Neural progenitor cell (in vitro differentiated cells): ENCODE data around the gene JADE2.

Experiments
- EZH2phosphoT487 ChIP-seq: fragments of 200-600 bp; sonication (generic); IDR thresholded peaks from 2 replicates; pipeline ENCODE4 v1.6.1; 2017; ENCODE audit warnings: antibody characterized with exemption
- TF ChIP-seq, protein P1 (sequence below): fragments of 200-600 bp; sonication (generic); IDR thresholded peaks from 2 replicates; pipeline ENCODE4 v1.5.1; 2017; ENCODE audit warnings: antibody characterized with exemption, mild to moderate bottlenecking

DNA sequence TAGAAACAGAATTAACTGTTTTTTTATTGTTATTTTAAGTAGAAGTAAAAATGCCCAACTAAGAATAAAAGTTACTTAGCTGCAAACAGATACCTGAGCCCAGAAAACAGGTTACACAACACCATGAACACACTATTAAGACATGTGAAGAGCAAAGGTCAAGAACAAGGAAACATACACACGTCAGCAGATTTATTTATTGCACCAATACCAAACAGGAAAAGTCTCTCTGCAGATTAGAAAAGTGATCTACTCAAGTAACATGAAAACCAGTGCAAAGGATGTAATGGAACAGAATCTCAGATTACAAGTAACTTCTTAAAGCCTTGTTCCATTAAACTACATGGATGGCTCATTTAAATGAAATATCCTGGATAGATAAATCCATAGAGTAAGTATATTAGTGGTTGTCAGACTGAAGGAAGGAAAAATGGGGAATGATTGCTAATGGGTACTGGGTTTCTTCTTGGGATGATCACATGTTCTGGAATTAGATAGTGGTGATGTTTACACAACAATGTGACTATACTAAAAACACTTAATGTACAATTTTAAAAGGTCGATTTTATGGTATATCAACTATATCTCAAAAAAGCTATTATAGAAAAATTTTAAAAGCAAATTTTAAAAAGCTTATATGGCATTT, 101.0 kb downstream of the JADE2 start:
- TF ChIP-seq, protein P1, sequence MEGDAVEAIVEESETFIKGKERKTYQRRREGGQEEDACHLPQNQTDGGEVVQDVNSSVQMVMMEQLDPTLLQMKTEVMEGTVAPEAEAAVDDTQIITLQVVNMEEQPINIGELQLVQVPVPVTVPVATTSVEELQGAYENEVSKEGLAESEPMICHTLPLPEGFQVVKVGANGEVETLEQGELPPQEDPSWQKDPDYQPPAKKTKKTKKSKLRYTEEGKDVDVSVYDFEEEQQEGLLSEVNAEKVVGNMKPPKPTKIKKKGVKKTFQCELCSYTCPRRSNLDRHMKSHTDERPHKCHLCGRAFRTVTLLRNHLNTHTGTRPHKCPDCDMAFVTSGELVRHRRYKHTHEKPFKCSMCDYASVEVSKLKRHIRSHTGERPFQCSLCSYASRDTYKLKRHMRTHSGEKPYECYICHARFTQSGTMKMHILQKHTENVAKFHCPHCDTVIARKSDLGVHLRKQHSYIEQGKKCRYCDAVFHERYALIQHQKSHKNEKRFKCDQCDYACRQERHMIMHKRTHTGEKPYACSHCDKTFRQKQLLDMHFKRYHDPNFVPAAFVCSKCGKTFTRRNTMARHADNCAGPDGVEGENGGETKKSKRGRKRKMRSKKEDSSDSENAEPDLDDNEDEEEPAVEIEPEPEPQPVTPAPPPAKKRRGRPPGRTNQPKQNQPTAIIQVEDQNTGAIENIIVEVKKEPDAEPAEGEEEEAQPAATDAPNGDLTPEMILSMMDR, result no peak
- TF ChIP-seq EZH2phosphoT487, result no peak
